Iris pigment epithelial cell (primary cell): ENCODE data around the gene FBXO8.

ENCODE experiments used
- DNase-seq: peaks from one replicate; pipeline ENCODE4 v3.0.0-alpha.2; 2011; ENCODE audit warnings: low read depth

The FBXO8 gene

GRCh38 chr4:174209341-174209740 lies 74.1 kb downstream of the FBXO8 start:
- DNase-seq, result no peak

GRCh38 chr4:174207367-174207766 lies 76.1 kb downstream of the FBXO8 start:
- no peak for DNase-seq

- DNase-seq, result no peak
Measured at GRCh38 chr4:174204164-174204831, 79.2 kb downstream of the FBXO8 start.

- DNase-seq, result no peak
Measured at GRCh38 chr4:174201871-174202270, 81.6 kb downstream of the FBXO8 start.

GRCh38 chr4:174199735-174200134 lies 83.7 kb downstream of the FBXO8 start:
- no peak for DNase-seq

- peak; percentile 88 for DNase-seq
Measured at GRCh38 chr4:174198828-174199227, 84.6 kb downstream of the FBXO8 start.

GRCh38 chr4:174198396-174198795 lies 85.1 kb downstream of the FBXO8 start:
- DNase-seq, result no peak

- DNase-seq, result no peak
Measured at GRCh38 chr4:174193438-174194374, 89.8 kb downstream of the FBXO8 start.

GRCh38 chr4:174192943-174193342 lies 90.5 kb downstream of the FBXO8 start:
- DNase-seq, result no peak

GRCh38 chr4:174190832-174191500 lies 92.5 kb downstream of the FBXO8 start:
- no peak for DNase-seq

GRCh38 chr4:174189392-174190015 lies 94.0 kb downstream of the FBXO8 start:
- DNase-seq, result no peak
